HG02981 (cell line): ENCODE measurements around the gene NOTUM.
"Not testable (repeated sequence)": the region's sequence is repeated elsewhere in the genome, so short reads cannot be mapped to it uniquely, and the experiment has no call there.

ENCODE experiments used
- ATAC-seq: cut with Tn5 transposase; IDR thresholded peaks from one replicate; pipeline ENCODE4 v1.9.1; 2021; ENCODE audit warnings: mild to moderate bottlenecking, moderate library complexity; ENCODE audit not compliant: unreplicated experiment

Gene NOTUM

DNA sequence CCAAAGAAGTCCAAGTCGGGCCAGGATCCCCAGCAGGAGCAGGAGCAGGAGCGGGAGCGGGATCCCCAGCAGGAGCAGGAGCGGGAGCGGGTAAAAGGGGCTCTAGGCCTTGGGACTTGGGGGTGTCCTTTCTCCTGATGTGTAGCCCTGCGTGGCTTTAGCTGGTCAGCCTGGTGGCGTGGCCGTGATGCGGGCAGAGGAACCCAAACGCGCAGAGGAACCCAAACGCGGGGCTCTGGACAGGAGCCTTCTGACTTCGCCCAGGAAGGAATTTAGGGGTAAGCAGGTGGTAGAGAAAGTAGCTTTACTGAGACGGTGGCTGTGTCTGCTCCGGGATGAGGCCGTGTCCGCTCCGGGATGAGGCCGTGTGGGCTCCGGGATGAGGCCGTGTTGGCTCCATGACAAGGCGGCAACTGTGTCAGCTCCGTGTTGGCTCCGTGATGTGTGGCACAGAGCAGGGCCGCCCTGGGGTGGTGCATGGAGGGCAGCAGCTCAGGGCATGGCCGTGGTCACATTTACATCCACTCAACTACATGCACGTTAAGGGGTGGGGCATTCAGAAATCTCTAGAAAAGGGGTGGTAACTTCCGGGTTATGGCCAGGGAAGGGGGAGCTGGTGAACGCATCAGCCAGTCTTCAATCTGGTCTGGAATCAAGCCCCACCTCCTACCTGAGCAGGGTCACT lies 35.9 kb upstream of the NOTUM start:
- no peak for ATAC-seq

- ATAC-seq: no peak
Observed at GRCh38 chr17:81996232-81996756, 35.3 kb upstream of the NOTUM start.

DNA sequence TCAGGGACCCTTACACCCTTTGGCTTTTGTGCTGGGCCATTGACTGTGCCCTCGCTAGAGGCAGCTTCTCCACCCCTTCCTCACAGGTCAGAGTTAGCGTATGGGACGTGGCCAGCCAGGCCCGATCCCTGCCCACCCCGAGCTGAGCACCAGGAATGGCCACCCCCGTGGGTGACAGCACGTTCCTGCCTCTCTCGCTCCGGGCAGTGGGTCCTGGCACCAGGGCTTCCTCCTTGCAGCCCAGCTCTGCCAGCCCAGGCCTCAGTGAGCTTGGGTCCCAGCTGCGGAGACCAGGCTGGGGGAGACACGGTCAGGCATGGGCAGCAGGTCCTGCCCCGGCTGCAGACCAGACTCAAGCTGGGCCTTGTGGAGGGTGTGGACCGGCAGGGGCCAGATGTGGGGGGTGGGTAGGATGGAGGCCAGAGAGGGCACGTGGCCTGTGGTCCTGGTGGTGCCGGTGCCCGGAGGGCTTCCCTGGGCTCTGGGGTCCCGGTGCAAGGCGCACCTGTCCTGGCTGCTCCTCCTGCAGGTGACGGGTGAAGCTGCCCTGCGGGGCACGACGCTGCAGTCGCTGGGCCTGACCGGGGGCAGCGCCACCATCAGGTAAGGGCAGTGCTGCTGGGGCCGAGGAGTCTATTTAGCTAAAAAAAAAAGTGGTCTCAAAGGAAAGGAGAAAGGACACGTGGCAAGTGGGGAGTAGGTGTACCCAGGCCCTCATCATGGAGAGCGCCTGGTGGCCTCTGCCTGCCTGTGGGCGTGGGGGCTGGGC lies 34.7 kb upstream of the NOTUM start:
- ATAC-seq: no peak

GRCh38 chr17:81994593-81995462 lies 33.8 kb upstream of the NOTUM start:
- ATAC-seq: no peak

DNA sequence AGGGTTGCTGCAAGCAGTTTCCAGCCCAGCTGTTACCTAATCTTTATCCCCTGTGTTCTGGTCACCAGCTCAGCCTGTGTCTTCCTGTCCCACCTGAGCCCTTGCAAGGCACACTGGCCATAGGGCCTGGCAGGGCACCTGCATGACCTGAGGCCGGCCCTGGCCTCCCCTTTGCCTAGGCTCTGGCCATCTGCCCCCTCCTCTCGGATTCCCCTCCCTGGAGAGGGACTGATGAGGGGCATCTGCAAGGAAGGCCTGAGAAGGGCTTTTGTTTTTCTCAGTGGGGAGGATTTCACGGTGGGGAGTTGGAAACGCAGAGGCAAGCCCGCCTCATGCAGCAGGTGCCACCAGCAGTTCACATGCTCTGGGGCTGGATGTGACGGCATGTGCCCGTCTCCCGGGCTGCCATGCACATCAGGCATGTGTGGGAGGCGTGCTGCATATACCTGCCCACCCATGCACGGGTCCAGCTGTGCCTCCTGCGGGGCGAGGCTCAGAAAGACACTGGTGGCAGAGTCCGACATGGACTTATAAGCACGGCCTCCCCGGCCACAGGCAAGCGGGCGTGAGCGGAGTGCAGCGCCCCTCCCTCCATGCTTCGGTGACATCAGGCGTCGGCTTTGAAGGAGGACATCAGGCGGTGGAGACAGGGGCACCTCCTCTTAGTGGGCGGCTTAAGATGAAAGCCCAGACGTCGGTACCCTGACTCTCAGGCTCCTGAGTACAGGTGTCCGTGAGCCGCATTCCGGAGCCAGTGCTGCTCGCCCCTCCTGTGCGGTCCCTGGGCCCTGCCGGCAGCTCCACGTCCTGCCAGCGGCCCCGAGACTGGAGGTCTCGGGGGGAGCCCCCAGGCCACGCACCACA lies 33.0 kb upstream of the NOTUM start:
- ATAC-seq: no peak

- no peak for ATAC-seq
Observed at GRCh38 chr17:81992306-81993102, 31.5 kb upstream of the NOTUM start.

GRCh38 chr17:81991684-81992305 lies 30.8 kb upstream of the NOTUM start:
- ATAC-seq: no peak

DNA sequence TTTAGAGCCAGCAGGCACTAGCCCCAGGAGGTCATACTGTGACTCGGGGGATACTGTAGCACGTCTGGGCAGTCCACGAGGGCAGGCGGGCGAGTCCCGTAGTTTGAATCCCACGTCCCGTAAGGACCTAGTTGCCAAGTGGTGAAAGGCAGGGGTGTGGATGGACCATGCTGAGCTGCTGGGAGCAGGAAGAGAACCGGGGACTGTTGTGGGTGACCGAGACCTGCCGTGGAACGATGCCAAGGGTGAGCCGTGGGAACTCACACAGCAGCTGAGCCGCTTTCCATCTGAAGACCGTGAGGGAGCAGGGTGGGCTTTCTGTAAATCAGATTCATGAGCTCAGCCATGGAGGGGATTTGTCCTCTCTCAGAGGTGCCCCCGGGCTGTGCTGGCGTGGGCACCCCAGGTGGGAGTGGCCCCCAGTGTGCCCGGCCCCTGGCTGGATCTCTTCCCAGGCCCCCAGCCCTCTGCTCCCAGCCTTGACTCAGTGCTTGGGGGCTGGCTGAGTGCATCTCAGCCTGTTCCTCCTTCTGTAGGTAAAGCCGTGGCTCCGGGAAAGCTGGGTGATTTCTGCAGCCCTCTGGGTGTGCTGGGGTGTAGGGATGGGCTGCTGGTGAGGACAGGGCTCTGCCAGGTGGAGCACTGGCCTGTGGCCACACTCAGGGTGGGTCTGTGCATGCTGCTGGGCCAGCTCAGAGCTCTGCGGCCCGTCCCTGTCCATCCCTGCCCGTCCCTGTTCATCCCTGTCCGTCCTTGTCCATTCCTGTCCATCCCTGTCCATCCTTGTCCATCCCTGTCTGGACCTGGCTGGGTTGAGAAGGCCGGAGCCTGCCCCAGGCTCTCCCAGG lies 30.1 kb upstream of the NOTUM start:
- no peak for ATAC-seq

GRCh38 chr17:81987161-81987770 lies 26.3 kb upstream of the NOTUM start:
- ATAC-seq: no peak

DNA sequence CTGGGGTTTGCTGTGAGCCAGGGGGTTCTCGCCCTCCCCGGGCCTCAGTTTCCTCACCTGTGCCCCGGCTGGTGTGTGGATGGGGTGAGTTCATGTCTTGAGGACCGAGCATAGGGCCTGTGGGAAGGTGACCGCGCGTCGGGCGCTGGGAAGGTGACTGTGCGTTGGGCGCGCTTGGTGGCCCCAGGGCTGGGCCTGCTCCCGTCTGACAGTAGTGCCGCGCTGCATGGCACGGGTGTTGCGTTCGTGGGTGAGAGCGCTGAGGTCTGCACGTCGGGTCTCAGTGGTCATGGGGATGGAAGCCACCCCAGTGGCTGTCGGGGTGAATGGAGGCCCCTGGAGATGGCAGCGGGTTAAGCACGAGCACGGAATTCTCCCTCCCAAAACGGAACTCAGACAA lies 25.6 kb upstream of the NOTUM start:
- no peak for ATAC-seq

DNA sequence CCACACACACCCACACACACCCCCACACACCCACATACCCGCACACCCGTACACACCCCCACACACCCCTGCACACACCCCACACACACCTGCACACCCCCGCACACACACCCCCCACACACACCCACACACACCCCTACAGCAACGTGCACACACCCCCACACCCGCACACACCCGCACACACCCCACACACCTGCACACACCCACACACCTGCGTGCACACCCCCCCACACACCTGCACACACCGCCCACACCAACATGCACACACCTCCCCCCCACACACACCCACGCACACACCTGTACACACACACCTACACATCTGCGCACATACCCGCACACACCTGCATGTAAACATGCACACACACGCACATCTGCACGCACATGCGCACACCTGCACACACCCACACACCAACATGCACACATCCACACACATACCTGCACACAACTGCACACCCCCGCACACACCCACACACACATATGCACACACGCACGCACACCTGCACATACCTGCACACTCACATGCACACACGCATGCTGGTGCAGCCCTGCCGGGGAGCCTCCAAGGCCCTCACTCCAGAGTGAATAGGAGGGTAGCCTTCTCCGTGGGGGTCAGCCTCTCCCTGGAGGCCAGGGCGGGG lies 23.9 kb upstream of the NOTUM start:
- no peak for ATAC-seq

DNA sequence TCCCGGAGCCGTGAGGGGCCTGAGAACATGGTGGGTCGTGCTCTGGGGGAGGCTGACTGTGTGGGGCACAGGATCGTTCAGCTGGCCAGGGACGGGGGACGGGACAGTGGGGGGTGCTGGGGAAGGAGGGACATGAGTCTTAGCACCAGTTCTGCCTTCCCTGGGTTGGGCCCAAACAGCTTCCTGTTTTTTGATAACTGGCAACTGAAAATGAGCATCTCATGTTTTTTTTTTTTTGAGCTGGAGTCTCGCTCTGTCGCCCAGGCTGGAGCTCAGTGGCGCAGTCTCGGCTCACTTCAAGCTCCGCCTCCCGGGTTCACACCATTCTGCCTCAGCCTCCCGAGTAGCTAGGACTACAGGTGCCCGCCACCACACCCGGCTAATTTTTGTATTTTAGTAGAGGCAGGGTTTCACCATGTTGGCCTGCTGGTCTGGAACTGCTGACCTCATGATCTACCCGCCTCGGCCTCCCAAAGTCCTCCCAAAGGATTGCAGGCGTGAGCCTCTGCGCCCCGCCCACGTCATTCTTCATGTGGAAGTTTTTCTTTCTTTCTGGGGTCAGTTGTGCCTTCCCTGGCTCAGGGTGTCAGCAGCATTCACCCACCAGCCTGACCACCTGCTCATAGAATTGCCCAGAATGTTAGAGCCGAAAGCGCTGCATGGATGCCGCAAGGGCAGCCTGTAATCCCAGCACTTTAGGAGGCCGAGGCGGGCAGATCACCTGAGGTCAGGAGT lies 22.8 kb upstream of the NOTUM start:
- ATAC-seq: no peak

DNA sequence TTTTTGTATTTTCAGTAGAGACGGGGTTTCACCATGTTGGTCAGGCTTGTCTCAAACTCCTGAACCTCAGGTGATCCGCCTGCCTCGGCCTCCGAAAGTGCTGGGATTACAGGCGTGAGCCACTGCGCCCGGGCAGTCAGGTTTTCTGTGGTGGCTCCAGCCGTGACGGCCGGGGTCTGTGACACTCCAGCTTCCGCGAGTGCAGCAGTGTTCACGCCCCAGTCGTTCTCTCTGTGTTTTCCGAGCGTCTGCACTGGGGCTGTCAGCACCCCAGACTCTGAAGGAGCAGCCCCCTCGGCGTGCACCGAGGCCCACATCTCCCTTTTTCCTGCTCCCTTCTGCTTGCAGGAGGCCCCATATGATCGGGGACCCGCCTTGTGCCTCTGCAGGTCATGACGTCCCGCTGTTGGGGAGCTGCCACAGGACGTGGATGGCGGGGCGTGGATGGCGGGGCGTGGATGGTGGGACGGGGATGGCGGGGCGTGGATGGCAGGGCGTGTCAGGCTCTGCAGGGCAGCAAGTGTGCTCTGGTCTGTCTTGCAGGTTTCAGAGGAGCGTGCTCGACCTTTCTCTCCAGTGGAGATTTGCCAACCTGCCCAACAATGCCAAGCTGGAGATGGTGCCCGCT lies 22.1 kb upstream of the NOTUM start:
- no peak for ATAC-seq

GRCh38 chr17:81981511-81981910 lies 20.5 kb upstream of the NOTUM start:
- ATAC-seq: not testable (repeated sequence)

- no peak for ATAC-seq
Observed at GRCh38 chr17:81980707-81981343, 19.8 kb upstream of the NOTUM start.

DNA sequence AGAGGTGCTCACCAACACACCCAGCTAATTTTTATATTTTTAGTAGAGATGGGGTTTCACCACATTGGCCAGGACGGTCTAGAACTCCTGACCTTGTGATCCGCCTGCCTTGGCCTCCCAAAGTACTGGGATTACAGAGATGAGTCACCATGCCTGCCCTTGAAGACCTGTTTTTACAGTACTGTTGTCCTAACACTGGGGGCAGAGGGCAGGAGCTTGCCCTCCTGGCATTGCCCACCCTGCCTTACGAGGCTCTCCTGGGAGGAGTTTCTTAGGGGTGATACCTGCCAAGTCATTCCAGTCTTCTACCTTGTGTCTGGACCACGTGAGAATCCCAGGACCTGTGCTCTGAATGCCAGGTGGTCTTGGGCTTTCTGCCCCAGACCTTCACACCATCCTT lies 19.1 kb upstream of the NOTUM start:
- no peak for ATAC-seq
